SK-N-MC (cell line): ENCODE results near the gene LITAF.
"Not testable (repeated sequence)": the region's sequence is repeated elsewhere in the genome, so short reads cannot be mapped to it uniquely, and the experiment has no call there.

Experiments used
- DNase-seq: peaks from one replicate; pipeline ENCODE4 v3.0.0-alpha.2; 2011; ENCODE audit warnings: low read depth, low spot score
- H3K27ac ChIP-seq: fragments of 200-600 bp; sonication (generic); 2 replicates; pipeline ENCODE4 v1.5.1; 2016; ENCODE audit warnings: mixed run types
- H3K36me3 ChIP-seq: fragments of 200-600 bp; sonication (generic); 2 replicates; pipeline ENCODE4 v1.6.1; 2017; ENCODE audit warnings: antibody characterized with exemption, low read length, mixed read lengths; ENCODE audit not compliant: insufficient read depth
- H3K4me3 ChIP-seq: fragments of 200-600 bp; sonication (generic); 2 replicates; pipeline ENCODE4 v1.5.1; 2016
- H3K9ac ChIP-seq: fragments of 200-600 bp; sonication (generic); 2 replicates; pipeline ENCODE4 v1.8.0; 2017; ENCODE audit warnings: mixed run types, mixed read lengths; ENCODE audit not compliant: insufficient read length
- H3K9me3 ChIP-seq: fragments of 200-600 bp; sonication (generic); 2 replicates; pipeline ENCODE4 v1.6.1; 2017; ENCODE audit warnings: low read depth, mild to moderate bottlenecking, antibody characterized with exemption, low read length, moderate library complexity, mixed read lengths
- EZH2 ChIP-seq: fragments of 200-600 bp; sonication (generic); IDR thresholded peaks from one replicate; pipeline ENCODE4 v1.6.1; 2017; ENCODE audit warnings: antibody characterized with exemption
- FOXP2 ChIP-seq: optimal IDR thresholded peaks from 2 replicates; pipeline ENCODE3; 2011; ENCODE audit warnings: mild to moderate bottlenecking, moderate library complexity; ENCODE audit not compliant: insufficient read depth; ENCODE audit errors: extremely low read length, control extremely low read depth
- POLR2AphosphoS5 ChIP-seq: IDR thresholded peaks from 2 replicates; pipeline ENCODE4 v1.6.1; 2012; ENCODE audit warnings: mild to moderate bottlenecking, low read depth, low read length, borderline replicate concordance

The LITAF gene

GRCh38 chr16:11515540-11516430 is 70.9 kb downstream of the LITAF start:
- no peak for TF ChIP-seq EZH2
- TF ChIP-seq POLR2AphosphoS5 = no peak
- TF ChIP-seq FOXP2 = no peak
- DNase-seq = no peak
- no peaks in the 10 kb centered on the region for H3K36me3 ChIP-seq
- no peak overlapping the region for H3K4me3 ChIP-seq
- H3K9ac ChIP-seq = no peak overlapping the region
- H3K9me3 ChIP-seq = no peaks in the 10 kb centered on the region
- H3K27ac ChIP-seq = no peak overlapping the region

DNA sequence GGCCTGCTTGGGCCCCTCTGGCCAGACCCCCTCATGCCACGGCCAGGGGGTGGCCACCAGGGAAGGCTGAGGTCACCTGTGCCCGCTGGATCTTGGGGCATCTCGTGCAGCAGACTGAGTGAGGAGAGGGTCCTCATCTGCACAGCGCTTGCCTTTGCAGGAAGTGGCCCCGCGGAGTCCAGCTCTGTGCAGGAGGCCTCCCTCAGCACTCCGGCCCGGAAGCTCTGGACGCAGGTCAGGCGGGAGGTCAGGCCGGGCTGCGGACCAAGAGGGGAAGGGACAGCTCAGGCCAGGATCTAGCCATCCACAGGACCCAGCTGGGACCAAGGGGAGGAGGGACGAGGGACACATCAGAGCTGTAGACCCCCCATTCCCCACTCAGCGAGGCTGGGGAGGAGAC is 72.4 kb downstream of the LITAF start:
- Histone ChIP-seq H3K9ac (no peak overlapping the region), H3K27ac (no peak overlapping the region), H3K9me3 (no peaks in the 10 kb centered on the region), H3K36me3 (no peaks in the 10 kb centered on the region), H3K4me3 (no peak overlapping the region)
- TF ChIP-seq FOXP2 = no peak
- no peak for TF ChIP-seq EZH2
- no peak for TF ChIP-seq POLR2AphosphoS5
- no peak for DNase-seq

DNA sequence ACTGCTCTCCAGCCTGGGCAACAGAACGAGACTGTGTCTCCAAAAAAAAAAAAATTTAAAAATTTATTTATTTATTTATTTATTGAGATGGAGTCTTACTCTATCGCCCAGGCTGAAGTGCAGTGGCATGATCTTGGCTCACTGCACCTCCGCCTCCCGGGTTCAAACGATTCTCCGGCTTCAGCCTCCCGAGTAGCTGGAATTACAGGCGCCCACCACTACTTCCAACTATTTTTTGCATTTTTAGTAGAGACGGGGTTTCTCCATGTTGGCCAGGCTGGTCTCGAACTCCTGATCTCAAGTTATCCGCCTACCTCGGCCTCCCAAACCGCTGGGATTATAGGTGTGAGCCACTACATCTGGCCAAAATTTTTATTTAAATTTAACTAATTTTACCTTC is 73.4 kb downstream of the LITAF start:
- not testable (repeated sequence) for DNase-seq, H3K36me3 ChIP-seq, H3K4me3 ChIP-seq, H3K9me3 ChIP-seq, H3K27ac ChIP-seq, H3K9ac ChIP-seq

DNA sequence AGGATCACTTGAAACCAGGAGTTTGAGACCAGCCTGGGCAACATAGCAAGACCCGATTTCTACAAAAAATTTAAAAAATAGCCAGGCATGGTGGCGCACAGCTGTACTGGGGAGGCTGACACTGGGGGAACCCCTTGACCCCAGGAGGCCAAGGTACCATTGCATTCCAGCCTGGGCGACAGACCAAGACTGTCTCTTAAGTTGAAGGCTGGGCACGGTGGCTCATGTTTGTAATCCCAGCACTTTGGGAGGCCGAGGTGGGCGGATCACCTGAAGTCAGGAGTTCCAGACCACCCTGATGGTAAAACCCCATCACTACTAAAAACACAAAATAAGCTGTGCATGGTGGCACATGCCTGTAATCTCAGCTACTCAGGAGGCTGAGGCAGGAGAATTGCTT is 74.9 kb downstream of the LITAF start:
- no peak for DNase-seq
- Histone ChIP-seq H3K9me3 (no peaks in the 10 kb centered on the region), H3K9ac (no peak overlapping the region), H3K36me3 (no peaks in the 10 kb centered on the region), H3K4me3 (no peak overlapping the region), H3K27ac (no peak overlapping the region)
- TF ChIP-seq EZH2 = no peak
- TF ChIP-seq FOXP2 = no peak
- no peak for TF ChIP-seq POLR2AphosphoS5

DNA sequence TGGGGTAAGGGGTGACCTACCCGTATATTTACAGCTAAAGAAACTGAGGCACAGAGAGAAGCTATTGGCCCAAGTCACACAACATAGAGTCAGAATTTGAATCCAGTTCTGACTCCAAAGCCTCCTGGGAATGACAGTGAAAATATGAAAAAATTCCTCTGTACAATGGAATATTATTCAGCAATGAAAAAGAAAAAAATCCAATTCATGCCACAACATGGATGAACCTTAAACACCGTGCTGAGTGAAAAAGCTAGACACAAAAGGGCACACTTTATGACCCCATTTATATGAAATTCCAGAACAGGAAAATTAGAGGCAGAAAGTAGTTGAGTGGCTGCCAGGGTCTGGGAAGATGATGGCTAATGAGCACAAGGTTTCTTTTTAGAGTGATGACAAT is 75.4 kb downstream of the LITAF start:
- no peaks in the 10 kb centered on the region for H3K9me3 ChIP-seq
- H3K4me3 ChIP-seq = no peak overlapping the region
- TF ChIP-seq EZH2 (no peak), FOXP2 (no peak), POLR2AphosphoS5 (no peak)
- H3K27ac ChIP-seq = no peak overlapping the region
- no peaks in the 10 kb centered on the region for H3K36me3 ChIP-seq
- no peak for DNase-seq
- no peak overlapping the region for H3K9ac ChIP-seq

GRCh38 chr16:11510178-11510973 is 76.3 kb downstream of the LITAF start:
- TF ChIP-seq POLR2AphosphoS5 (no peak), FOXP2 (no peak), EZH2 (no peak)
- no peak for DNase-seq
- Histone ChIP-seq H3K27ac (no peak overlapping the region), H3K4me3 (no peak overlapping the region), H3K9ac (no peak overlapping the region), H3K9me3 (no peaks in the 10 kb centered on the region), H3K36me3 (no peaks in the 10 kb centered on the region)

GRCh38 chr16:11507991-11508390 is 78.7 kb downstream of the LITAF start:
- Histone ChIP-seq H3K4me3 (no peak overlapping the region), H3K9ac (no peak overlapping the region), H3K27ac (no peak overlapping the region), H3K9me3 (no peaks in the 10 kb centered on the region), H3K36me3 (no peaks in the 10 kb centered on the region)
- DNase-seq = no peak
- no peak for TF ChIP-seq FOXP2
- no peak for TF ChIP-seq POLR2AphosphoS5
- TF ChIP-seq EZH2 = no peak

DNA sequence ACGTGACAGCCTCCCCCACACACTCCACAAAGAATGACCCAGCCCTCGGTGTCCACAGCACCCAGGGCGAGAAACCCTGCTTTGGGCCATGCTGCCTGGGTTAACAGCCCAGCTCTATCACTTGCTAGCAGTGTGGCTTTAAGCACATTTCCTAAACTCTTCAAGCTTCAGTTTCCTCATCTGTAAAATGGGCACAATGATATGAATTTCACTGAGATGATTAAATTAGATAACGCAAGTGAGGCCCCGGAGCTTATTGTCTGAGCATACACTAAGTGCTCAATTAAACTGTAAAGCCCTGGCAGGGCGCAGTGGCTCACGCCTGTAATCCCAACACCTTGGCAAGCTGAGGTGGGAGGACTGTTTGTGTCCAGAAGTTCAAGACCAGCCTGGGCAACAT is 79.4 kb downstream of the LITAF start:
- Histone ChIP-seq H3K27ac (no peak overlapping the region), H3K9me3 (no peaks in the 10 kb centered on the region), H3K4me3 (no peak overlapping the region), H3K9ac (no peak overlapping the region), H3K36me3 (no peaks in the 10 kb centered on the region)
- DNase-seq = no peak
- no peak for TF ChIP-seq FOXP2
